ENCODE data around the gene FAM222A. TPM values are rescaled to one million over a fixed set of nuclear protein-coding genes. Genes with fewer than 3 reads are reported as not detected.

The FAM222A gene
- total RNA-seq, 2 experiments from 2014 or later, result 0.76 to 1.0 TPM

DNA sequence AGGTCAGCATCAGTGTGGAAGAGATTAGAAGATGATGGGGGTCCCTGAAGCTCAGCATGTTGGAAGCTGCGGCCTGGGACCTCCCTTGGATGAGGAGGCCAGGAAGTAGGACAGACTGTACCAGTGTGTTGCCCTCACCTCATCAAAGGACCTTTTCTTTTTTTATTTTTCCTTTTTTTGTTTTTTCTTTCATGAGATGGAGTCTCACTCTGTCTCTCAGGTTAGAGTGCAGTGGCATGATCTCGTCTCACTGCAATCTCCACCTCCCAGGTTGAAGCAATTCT lies 16.4 kb upstream of the FAM222A start:
- intact Hi-C loops (cut with micrococcal nuclease), result no loop called here
- Mint-ChIP-seq H3K4me3 (no peak overlapping the region), H3K27ac (no peak overlapping the region), H3K4me1 (ENCODE audit: low read depth) (no peaks in the 10 kb centered on the region), H3K36me3 (ENCODE audit: low read depth) (no peaks in the 10 kb centered on the region), H3K9me3 (no peaks in the 10 kb centered on the region), H3K27me3 (peaks cover 14% of the 10 kb centered on the region)
- POLR2A ChIA-PET, result no interaction called here
- TF ChIP-seq, protein P1, sequence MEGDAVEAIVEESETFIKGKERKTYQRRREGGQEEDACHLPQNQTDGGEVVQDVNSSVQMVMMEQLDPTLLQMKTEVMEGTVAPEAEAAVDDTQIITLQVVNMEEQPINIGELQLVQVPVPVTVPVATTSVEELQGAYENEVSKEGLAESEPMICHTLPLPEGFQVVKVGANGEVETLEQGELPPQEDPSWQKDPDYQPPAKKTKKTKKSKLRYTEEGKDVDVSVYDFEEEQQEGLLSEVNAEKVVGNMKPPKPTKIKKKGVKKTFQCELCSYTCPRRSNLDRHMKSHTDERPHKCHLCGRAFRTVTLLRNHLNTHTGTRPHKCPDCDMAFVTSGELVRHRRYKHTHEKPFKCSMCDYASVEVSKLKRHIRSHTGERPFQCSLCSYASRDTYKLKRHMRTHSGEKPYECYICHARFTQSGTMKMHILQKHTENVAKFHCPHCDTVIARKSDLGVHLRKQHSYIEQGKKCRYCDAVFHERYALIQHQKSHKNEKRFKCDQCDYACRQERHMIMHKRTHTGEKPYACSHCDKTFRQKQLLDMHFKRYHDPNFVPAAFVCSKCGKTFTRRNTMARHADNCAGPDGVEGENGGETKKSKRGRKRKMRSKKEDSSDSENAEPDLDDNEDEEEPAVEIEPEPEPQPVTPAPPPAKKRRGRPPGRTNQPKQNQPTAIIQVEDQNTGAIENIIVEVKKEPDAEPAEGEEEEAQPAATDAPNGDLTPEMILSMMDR (IDR thresholded peaks at IDR 0.05), result no peak
- DNase-seq (no peak), ATAC-seq (no peak)
- CTCF ChIA-PET, result no interaction called here

DNA sequence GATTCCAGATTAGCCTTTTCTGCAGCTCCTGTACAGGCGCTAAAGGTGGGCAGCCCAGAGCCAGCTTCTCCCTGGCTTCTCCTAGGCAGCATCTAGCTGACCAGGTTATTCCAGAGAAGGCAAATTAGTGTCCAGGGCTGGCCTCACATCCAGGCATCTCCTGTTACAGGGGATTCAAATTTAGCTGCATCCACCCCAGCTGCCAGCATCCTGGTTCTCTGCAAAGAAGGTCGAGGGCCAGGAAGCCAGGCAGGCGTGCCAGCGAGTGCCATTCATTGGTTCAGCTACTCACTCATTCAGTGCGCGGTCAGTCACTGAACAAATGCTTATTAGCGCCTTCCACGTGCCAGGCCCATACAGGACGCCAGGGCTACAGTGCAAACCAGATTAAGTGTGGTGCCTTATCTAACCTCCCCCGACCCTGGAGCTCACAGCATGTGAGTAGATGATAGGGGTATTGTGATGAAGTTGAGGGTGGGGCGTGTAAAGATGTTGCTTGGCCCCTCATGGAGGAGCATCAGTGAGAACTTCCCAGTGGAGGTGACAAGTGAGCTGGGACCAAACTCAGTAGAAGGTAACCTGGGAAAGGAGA lies 15.7 kb upstream of the FAM222A start:
- TF ChIP-seq, protein P1 (IDR thresholded peaks at IDR 0.05), result no peak
- POLR2A ChIA-PET, result no interaction called here
- CTCF ChIA-PET, result interaction anchor here (0.9 kb wide), 1 partner anchor 179 kb away, joined by 3 read pairs; no protein-coding TSS in a partner anchor
- DNase-seq, result no peak
- Mint-ChIP-seq H3K27ac (no peak overlapping the region), H3K9me3 (no peaks in the 10 kb centered on the region), H3K27me3 (peaks cover 9% of the 10 kb centered on the region), H3K4me1 (ENCODE audit: low read depth) (no peaks in the 10 kb centered on the region), H3K36me3 (ENCODE audit: low read depth) (no peaks in the 10 kb centered on the region), H3K4me3 (no peak overlapping the region)
- intact Hi-C loops (cut with micrococcal nuclease), result no loop called here
- no peak for ATAC-seq

DNA sequence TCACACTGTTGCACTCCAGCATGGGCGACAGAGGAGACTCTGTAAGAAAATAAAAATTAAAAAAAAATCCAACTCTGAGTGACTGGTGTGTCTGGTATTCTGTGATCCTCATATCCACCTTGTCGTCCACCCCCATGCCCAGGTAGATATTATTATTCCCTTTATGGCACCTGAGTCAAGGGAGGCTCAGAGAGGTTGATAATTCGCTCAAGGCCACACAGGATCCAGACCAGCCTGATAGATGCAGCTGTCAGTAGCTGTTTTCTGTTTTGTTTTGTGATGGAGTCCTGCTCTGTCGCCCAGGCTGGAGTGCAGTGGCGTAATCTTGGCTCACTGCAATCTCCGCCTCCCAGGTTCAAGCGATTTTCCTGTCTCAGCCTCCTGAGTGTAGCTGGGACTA lies 14.8 kb upstream of the FAM222A start:
- Mint-ChIP-seq H3K27me3 (peaks cover 4% of the 10 kb centered on the region), H3K4me3 (no peak overlapping the region)

DNA sequence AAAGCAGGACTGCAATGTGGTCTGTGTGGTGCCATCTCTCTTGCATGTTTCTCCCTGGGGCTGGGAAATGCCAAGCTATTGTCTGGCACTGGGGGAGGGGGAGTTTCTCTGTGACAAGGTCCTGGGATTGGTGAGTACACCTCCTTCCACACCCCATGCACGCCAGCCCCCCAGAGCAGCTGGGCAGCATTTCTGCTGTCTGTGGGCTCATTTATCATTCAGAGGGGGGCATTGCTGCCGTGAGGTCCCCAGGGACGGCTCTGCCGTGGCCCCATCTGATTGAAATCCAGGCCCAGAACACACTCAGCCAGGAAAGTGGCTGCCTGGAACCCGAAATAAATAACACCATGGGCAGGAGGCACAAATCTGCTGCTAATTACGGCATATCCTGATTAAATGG lies 12.6 kb upstream of the FAM222A start:
- POLR2A ChIA-PET, result no interaction called here
- no peak for DNase-seq
- H3K36me3 Mint-ChIP-seq (ENCODE audit: low read depth), result no peaks in the 10 kb centered on the region

More for the DNA sequence above, 14.8 kb upstream of the FAM222A start:
- POLR2A ChIA-PET, result no interaction called here
- H3K4me1 Mint-ChIP-seq (ENCODE audit: low read depth), result no peaks in the 10 kb centered on the region
- TF ChIP-seq, protein P1 (IDR thresholded peaks at IDR 0.05), result no peak
- no peak for DNase-seq
- no peaks in the 10 kb centered on the region for H3K9me3 Mint-ChIP-seq
- H3K27ac Mint-ChIP-seq, result no peak overlapping the region
- no peaks in the 10 kb centered on the region for H3K36me3 Mint-ChIP-seq (ENCODE audit: low read depth)
- intact Hi-C loops (cut with micrococcal nuclease), result no loop called here
- no peak for ATAC-seq
- CTCF ChIA-PET, result interaction anchor here (0.7 to 1.0 kb wide), 2 partner anchors 106 to 107 kb away, joined by 4 read pairs; no protein-coding TSS in a partner anchor

DNA sequence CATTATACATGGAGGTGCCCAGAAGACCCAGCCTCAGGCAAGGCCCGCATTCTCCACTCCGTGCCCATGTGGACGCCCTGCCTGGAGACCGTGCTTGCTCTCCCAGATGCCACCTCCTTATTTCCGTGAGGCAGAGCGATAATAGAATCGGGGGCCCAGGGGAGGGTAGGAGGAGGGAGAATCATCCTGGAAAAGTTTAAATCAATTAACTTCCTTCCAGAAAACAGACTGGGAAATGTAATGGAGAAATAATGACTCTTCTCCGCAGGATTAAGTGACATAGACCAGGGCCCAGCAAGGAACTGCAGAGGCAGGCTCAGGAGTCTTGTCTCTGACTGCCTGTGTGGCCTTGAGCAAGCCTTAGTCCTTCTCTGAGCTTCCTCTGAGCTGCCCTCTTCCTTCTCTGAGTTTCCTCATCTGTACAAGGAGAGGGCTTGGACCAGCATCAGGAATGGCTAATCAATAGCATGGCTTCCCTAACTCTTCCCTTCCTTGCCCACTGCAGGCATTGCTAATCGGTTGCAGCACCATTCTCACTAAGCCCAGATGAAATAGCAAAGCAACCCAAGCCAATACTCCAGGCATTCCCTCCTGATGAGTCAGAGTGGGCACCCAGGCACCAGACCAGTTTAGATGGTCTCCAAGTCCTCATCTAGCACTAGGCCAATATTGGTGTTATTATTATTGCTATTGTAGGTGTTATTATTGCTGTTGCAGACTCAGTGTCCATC lies 11.3 kb upstream of the FAM222A start:
- CTCF ChIA-PET, result interaction anchor here (1.0 kb wide), 1 partner anchor 105 kb away, joined by 3 read pairs; no protein-coding TSS in a partner anchor
- H3K4me3 Mint-ChIP-seq, result no peak overlapping the region
- H3K27ac Mint-ChIP-seq, result no peak overlapping the region
- H3K36me3 Mint-ChIP-seq (ENCODE audit: low read depth), result no peaks in the 10 kb centered on the region
- DNase-seq (no peak), ATAC-seq (no peak)
- TF ChIP-seq, protein P1 (IDR thresholded peaks at IDR 0.05), result no peak
- H3K4me1 Mint-ChIP-seq (ENCODE audit: low read depth), result no peaks in the 10 kb centered on the region
- POLR2A ChIA-PET, result no interaction called here
- no peaks in the 10 kb centered on the region for H3K9me3 Mint-ChIP-seq
- peaks cover 4% of the 10 kb centered on the region for H3K27me3 Mint-ChIP-seq
- intact Hi-C loops (cut with micrococcal nuclease), result no loop called here

More for the DNA sequence above, 12.6 kb upstream of the FAM222A start:
- peaks cover 6% of the 10 kb centered on the region for H3K27me3 Mint-ChIP-seq
- H3K4me3 Mint-ChIP-seq, result no peak overlapping the region
- no peaks in the 10 kb centered on the region for H3K4me1 Mint-ChIP-seq (ENCODE audit: low read depth)
- CTCF ChIA-PET, result no interaction called here
- intact Hi-C loops (cut with micrococcal nuclease), result no loop called here
- no peak overlapping the region for H3K27ac Mint-ChIP-seq
- TF ChIP-seq, protein P1 (IDR thresholded peaks at IDR 0.05), result no peak
- H3K9me3 Mint-ChIP-seq, result no peaks in the 10 kb centered on the region
- no peak for ATAC-seq

Data from activated CD8-positive, alpha-beta T cell treated with anti-CD3 and anti-CD28 coated beads for 36 hours (primary cell).